Kidney epithelial cell (primary cell): ENCODE measurements around the gene TIMM50. TPM values are rescaled to one million over a fixed set of nuclear protein-coding genes. Genes with fewer than 3 reads are reported as not detected.

Source experiments
- DNase-seq: peaks from one replicate; pipeline ENCODE4 v3.0.0-alpha.2; 2010; ENCODE audit warnings: low read depth
- H3K27me3 ChIP-seq: 2 replicates; pipeline ENCODE4 v1.6.0; 2011; ENCODE audit warnings: low read length; ENCODE audit not compliant: control insufficient read depth, insufficient read depth
- H3K36me3 ChIP-seq: 2 replicates; pipeline ENCODE4 v1.5.1; 2011; ENCODE audit warnings: low read length; ENCODE audit not compliant: control insufficient read depth, insufficient read depth
- H3K4me3 ChIP-seq: 2 replicates; pipeline ENCODE4 v1.5.1; 2011; ENCODE audit warnings: low read depth, mild to moderate bottlenecking, control low read depth, low read length
- CTCF ChIP-seq: IDR thresholded peaks from 2 replicates; pipeline ENCODE4 v1.5.1; 2011; ENCODE audit warnings: mild to moderate bottlenecking, moderate library complexity, low read length, control low read depth, inconsistent platforms; ENCODE audit not compliant: insufficient read depth, poor library complexity, severe bottlenecking
- total RNA-seq: library from RNA; depleted of rRNA; stranded (reverse); fragments of >200 nt; gene quantifications from 2 replicates; pipeline ENCODE4 v1.2.3, GENCODE V29; 2015

TIMM50 gene
- total RNA-seq, 1 donor from 2014 or later, result 89.0 TPM

GRCh38 chr19:39469036-39469435, 11.6 kb upstream of the TIMM50 start:
- TF ChIP-seq CTCF, result no peak
- H3K36me3 ChIP-seq, result peaks cover 2% of the 10 kb centered on the region
- no peaks in the 10 kb centered on the region for H3K27me3 ChIP-seq
- no peak overlapping the region for H3K4me3 ChIP-seq
- DNase-seq, result no peak

GRCh38 chr19:39469567-39469966, 11.1 kb upstream of the TIMM50 start:
- H3K36me3 ChIP-seq, result peaks cover 3% of the 10 kb centered on the region
- H3K4me3 ChIP-seq, result no peak overlapping the region
- no peak for TF ChIP-seq CTCF
- no peak for DNase-seq
- no peaks in the 10 kb centered on the region for H3K27me3 ChIP-seq

GRCh38 chr19:39470724-39471339, 9.8 kb upstream of the TIMM50 start:
- Histone ChIP-seq H3K4me3 (no peak overlapping the region), H3K36me3 (peaks cover 3% of the 10 kb centered on the region), H3K27me3 (no peaks in the 10 kb centered on the region)
- DNase-seq, result no peak
- no peak for TF ChIP-seq CTCF

- H3K36me3 ChIP-seq, result peaks cover 4% of the 10 kb centered on the region
Observed at GRCh38 chr19:39471756-39472536, 8.7 kb upstream of the TIMM50 start.

GRCh38 chr19:39472746-39473442, 7.7 kb upstream of the TIMM50 start:
- Histone ChIP-seq H3K4me3 (no peak overlapping the region), H3K36me3 (peaks cover 4% of the 10 kb centered on the region), H3K27me3 (no peaks in the 10 kb centered on the region)
- no peak for DNase-seq
- TF ChIP-seq CTCF, result no peak

More at GRCh38 chr19:39471756-39472536, 8.7 kb upstream of the TIMM50 start:
- no peak for DNase-seq
- Histone ChIP-seq H3K27me3 (no peaks in the 10 kb centered on the region), H3K4me3 (no peak overlapping the region)
- TF ChIP-seq CTCF, result no peak
